Measurements from ENCODE around the gene CDKL4.
A peak's percentile ranks its signal among the peaks of the same experiment; 100 is the strongest.

The CDKL4 gene

DNA sequence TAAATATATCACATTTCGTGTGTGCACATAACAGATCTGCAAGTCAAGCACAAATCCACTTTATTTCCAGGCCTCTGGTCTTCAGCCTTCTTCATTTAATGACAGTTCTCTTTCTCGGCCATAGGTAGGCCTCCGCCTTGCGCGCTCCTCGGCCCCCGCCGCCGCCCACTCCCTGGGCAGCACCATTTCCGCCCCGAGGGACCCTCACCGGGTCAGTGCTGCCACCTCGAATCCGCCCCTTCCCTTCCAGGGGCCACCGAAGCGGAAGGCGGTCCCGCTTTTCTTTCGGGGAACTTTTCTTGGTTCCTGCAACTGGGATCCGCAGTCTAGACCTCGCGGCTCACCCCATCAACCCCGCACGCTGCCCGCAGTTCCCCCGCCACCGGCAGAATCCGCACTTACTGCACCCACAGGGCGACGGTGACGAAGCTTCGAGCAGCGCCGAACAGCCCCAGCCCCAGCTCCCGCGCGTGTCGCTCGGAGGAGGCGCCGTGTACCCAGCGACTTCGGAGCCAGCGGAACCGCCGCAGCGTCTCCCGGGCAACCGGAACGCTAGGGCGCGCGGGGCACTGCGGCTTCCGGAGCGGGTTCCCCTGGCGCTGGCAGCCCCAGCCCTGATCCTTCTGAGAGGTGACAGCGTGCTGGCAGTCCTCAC, at the start of gene CDKL4:
Gene CDKL4, minus strand, starts transcription at position 502 of the 655 bp plus-strand sequence.
- Mint-ChIP-seq H3K4me1 (peaks cover 20% of the 10 kb centered on the region), H3K4me3 (peak within 1 kb of the TSS; percentile 78 to 79), H3K27me3 (no peaks in the 10 kb centered on the region), H3K9me3 (no peaks in the 10 kb centered on the region), H3K27ac (peak within 1 kb of the TSS in 1 of 2 donors; percentile 93)
- DNase-seq (peak; percentile 25 to 54), ATAC-seq (peak; percentile 88)

DNA sequence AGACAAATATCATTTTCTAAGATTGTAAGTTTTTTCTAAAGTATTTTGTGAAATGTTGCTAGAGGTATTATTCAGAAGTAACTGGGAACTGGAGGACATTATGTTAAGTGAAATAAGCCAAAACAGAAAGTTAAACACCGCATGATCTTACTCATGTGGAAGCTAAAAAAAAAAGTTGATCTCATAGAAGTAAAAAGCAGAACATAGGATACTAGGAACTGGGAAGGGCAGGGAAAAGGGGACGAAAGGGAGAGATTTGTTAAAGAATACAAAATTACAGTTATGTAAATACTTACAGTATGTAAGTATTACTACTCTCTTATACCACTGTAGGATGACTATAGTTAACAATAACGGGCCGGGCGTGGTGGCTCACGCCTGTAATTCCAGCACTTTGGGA, 46.7 kb upstream of the CDKL4 start:
- Mint-ChIP-seq H3K4me3 (no peak overlapping the region), H3K27ac (no peak overlapping the region), H3K9me3 (no peaks in the 10 kb centered on the region), H3K27me3 (no peaks in the 10 kb centered on the region), H3K4me1 (no peaks in the 10 kb centered on the region)
- DNase-seq (no peak), ATAC-seq (no peak)

DNA sequence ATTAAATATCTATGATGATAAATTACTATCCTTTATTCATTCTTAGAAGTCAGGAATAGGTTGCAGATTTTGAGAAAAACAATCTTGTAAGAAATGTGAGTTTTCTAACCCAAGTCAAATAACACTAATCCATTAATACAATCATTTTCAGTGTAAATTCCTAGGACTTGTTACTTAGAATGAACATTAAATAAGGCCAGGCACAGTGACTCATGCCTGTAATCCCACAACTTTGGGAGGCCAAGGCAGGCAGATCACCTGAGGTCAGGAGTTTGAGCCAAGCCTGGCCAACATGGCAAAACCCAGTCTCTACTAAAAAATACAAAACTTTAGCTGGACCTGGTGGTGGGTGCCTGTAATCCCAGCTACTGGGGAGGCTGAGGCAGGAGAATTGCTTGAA, 45.8 kb upstream of the CDKL4 start:
- ATAC-seq (no peak), DNase-seq (no peak)
- H3K27ac Mint-ChIP-seq: no peak overlapping the region
- no peaks in the 10 kb centered on the region for H3K4me1 Mint-ChIP-seq
- no peaks in the 10 kb centered on the region for H3K9me3 Mint-ChIP-seq
- no peak overlapping the region for H3K4me3 Mint-ChIP-seq
- no peaks in the 10 kb centered on the region for H3K27me3 Mint-ChIP-seq

GRCh38 chr2:39283561-39283960, 39.8 kb upstream of the CDKL4 start:
- no peak for ATAC-seq
- H3K27me3 Mint-ChIP-seq: no peaks in the 10 kb centered on the region
- H3K9me3 Mint-ChIP-seq: no peaks in the 10 kb centered on the region
- no peak overlapping the region for H3K27ac Mint-ChIP-seq
- no peak for DNase-seq
- no peaks in the 10 kb centered on the region for H3K4me1 Mint-ChIP-seq
- no peak overlapping the region for H3K4me3 Mint-ChIP-seq

DNA sequence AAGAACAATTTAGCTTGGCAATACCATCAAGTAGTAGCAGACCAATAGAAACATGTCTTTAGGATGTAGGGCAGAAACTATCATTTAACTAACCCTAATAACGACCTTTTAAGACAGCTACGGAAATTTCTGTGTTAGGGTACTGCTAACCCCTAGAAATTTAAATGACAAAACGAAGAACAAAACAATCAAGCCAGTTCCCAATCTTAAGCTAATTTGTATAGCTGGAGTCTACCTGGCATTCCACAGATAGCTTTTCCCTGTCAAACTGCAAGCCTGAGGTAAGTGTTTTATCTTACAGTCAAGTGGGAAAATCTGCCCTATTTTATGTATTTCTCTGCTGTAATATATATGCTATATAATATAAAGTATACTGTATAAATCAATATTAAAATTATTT, 37.6 kb upstream of the CDKL4 start:
- no peaks in the 10 kb centered on the region for H3K4me1 Mint-ChIP-seq
- ATAC-seq (no peak), DNase-seq (no peak)
- H3K27me3 Mint-ChIP-seq: no peaks in the 10 kb centered on the region
- H3K9me3 Mint-ChIP-seq: no peaks in the 10 kb centered on the region
- no peak overlapping the region for H3K27ac Mint-ChIP-seq
- no peak overlapping the region for H3K4me3 Mint-ChIP-seq

DNA sequence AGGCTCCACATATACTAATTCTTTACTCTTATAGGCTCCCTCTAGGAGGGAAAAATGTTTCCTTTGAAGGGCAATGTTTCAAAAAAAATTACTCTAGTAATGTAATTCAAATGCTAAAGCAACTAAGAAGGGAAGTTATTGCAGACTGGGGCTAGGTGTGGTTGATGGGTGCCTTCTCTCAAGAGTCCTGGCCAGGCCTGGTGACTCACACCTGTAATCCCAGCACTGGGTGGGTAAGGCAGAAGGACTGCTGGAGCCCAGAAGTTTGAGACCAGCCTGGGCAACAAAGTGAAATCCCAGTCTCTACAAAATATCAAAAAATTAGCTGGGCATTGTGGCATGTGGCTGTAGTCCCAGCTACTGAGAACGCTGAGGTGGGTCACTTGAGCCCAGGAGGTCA, 31.2 kb upstream of the CDKL4 start:
- Mint-ChIP-seq H3K4me3 (no peak overlapping the region), H3K4me1 (no peaks in the 10 kb centered on the region)
- no peak for ATAC-seq

GRCh38 chr2:39269941-39270340, 26.2 kb upstream of the CDKL4 start:
- Mint-ChIP-seq H3K4me3 (no peak overlapping the region), H3K27me3 (no peaks in the 10 kb centered on the region), H3K27ac (no peak overlapping the region), H3K4me1 (peaks cover 18% of the 10 kb centered on the region), H3K9me3 (no peaks in the 10 kb centered on the region)
- ATAC-seq: no peak
- no peak for DNase-seq

More for the DNA sequence above, 31.2 kb upstream of the CDKL4 start:
- DNase-seq: no peak
- Mint-ChIP-seq H3K27ac (no peak overlapping the region), H3K9me3 (no peaks in the 10 kb centered on the region), H3K27me3 (no peaks in the 10 kb centered on the region)

GRCh38 chr2:39266916-39267434, 23.2 kb upstream of the CDKL4 start:
- no peak overlapping the region for H3K27ac Mint-ChIP-seq

GRCh38 chr2:39266139-39266805, 22.5 kb upstream of the CDKL4 start:
- Mint-ChIP-seq H3K4me1 (peaks cover 30% of the 10 kb centered on the region), H3K27ac (peak overlapping the region in 1 of 2 donors; percentile 21), H3K9me3 (no peaks in the 10 kb centered on the region), H3K27me3 (no peaks in the 10 kb centered on the region), H3K4me3 (peak overlapping the region in 1 of 2 donors; percentile 18)
- peak; percentile 90 for ATAC-seq
- peak in 1 of 2 donors; percentile 40 for DNase-seq

More at GRCh38 chr2:39266916-39267434, 23.2 kb upstream of the CDKL4 start:
- ATAC-seq (no peak), DNase-seq (no peak)
- Mint-ChIP-seq H3K27me3 (no peaks in the 10 kb centered on the region), H3K9me3 (no peaks in the 10 kb centered on the region), H3K4me3 (no peak overlapping the region), H3K4me1 (peaks cover 30% of the 10 kb centered on the region)

- peak overlapping the region in 1 of 2 donors; percentile 77 for H3K27ac Mint-ChIP-seq
These were observed 21.5 kb upstream of the CDKL4 start for GRCh38 chr2:39265315-39265714.

DNA sequence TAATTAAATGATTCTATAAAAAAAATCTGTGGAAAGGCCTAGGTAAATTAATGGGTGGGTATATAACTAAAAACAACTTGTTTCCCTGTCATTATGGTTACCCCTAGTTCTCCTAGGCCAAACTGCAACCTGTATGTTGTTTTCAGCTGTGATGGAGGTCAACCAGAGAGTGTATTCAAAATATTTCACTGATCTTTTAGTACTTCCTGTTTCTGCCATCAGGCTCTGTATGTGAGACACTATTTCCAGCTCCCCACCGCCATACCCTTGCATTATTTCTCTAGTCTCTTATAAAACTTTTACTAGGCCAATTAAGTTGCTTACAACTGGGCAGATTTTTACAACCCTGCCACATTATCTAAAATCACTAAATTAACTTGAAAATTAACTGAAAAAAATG, 21.0 kb upstream of the CDKL4 start:
- peaks cover 30% of the 10 kb centered on the region for H3K4me1 Mint-ChIP-seq
- ATAC-seq: no peak
- H3K27ac Mint-ChIP-seq: no peak overlapping the region
- H3K9me3 Mint-ChIP-seq: no peaks in the 10 kb centered on the region
- no peak for DNase-seq
- H3K27me3 Mint-ChIP-seq: no peaks in the 10 kb centered on the region
- no peak overlapping the region for H3K4me3 Mint-ChIP-seq

More at GRCh38 chr2:39265315-39265714, 21.5 kb upstream of the CDKL4 start:
- ATAC-seq (no peak), DNase-seq (no peak)
- H3K4me1 Mint-ChIP-seq: peaks cover 30% of the 10 kb centered on the region
- peak overlapping the region; percentile 42 to 54 for H3K4me3 Mint-ChIP-seq
- H3K9me3 Mint-ChIP-seq: no peaks in the 10 kb centered on the region
- H3K27me3 Mint-ChIP-seq: no peaks in the 10 kb centered on the region

DNA sequence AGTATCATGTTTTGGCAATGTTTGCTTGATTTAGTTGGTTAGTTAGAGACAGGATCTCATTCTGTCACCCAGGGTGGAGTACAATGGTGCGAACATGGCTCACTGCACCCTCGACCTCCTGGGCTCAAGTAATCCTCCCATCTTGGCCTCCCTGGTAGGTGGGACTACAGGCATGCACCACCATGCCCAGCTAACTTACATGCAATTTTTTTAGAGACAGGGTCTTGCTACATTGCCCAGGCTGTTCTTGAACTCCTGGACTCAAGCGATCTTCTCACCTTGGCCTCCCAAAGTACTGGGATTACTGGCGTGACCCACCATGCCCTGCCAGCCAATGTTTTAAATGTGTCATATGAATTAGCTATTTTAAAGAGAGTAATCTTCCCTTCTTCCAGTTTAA, 16.3 kb upstream of the CDKL4 start:
- Mint-ChIP-seq H3K9me3 (no peaks in the 10 kb centered on the region), H3K4me1 (peaks cover 14% of the 10 kb centered on the region), H3K27ac (no peak overlapping the region), H3K4me3 (no peak overlapping the region), H3K27me3 (no peaks in the 10 kb centered on the region)
- no peak for ATAC-seq
- no peak for DNase-seq

DNA sequence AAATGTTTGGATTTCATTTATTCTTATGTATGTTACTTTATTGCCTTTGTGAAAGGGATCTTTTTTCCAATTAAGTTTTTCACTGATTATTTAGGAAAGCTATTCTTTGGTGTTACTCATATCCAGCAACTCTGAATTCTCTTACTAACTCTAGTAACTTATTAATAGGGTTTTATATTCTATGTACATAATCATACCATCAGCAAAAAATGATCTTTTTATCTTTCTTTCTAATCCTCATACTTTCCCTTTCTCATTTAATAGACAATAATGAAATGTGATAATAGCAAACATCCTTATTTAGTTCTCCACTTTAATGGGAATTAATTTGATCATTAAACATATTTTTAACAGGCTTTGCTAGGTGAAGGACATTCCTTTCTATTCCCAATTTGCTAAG, 12.3 kb upstream of the CDKL4 start:
- Mint-ChIP-seq H3K9me3 (peaks cover 5 to 7% of the 10 kb centered on the region in 2 donors), H3K27ac (no peak overlapping the region), H3K4me3 (no peak overlapping the region), H3K4me1 (no peaks in the 10 kb centered on the region), H3K27me3 (no peaks in the 10 kb centered on the region)
- no peak for ATAC-seq
- DNase-seq: no peak

DNA sequence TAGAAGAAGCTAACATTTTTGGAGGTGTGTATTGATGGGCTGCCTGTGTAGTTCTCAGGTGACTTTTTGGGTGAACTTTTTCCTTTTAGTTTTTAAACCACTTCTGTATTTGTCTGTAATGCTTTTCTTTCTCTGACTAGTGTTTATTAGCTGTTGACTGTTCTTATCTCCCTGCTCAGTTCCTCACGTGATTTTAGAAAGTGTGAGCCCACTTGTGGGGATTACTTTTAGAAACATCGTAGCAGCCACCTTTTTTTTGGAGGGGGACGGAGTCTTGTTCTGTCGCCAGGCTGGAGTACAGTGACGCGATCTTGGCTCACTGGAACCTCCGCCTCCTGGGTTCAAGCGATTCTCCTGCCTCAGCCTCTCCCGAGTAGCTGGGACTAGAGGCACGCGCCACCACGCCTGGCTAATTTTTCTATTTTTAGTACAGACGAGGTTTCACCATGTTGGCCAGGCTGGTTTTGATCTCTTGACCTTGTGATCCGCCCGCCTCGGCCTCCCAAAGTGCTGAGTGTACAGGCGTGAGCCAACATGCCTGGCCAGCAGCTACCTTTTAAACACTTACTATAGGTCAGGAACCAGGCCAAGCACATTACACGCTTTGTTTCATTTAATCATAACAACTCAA, 9.2 kb upstream of the CDKL4 start:
- H3K4me1 Mint-ChIP-seq: no peaks in the 10 kb centered on the region
- H3K9me3 Mint-ChIP-seq: peaks cover 5 to 8% of the 10 kb centered on the region in 2 donors
- H3K27ac Mint-ChIP-seq: no peak overlapping the region
- no peaks in the 10 kb centered on the region for H3K27me3 Mint-ChIP-seq
- ATAC-seq: no peak
- DNase-seq: no peak
- H3K4me3 Mint-ChIP-seq: no peak overlapping the region

GRCh38 chr2:39247512-39248043, 3.8 kb upstream of the CDKL4 start:
- Mint-ChIP-seq H3K4me3 (no peak overlapping the region), H3K4me1 (peaks cover 20% of the 10 kb centered on the region), H3K27ac (no peak overlapping the region), H3K9me3 (peaks cover 5 to 8% of the 10 kb centered on the region in 2 donors), H3K27me3 (no peaks in the 10 kb centered on the region)
- ATAC-seq (no peak), DNase-seq (no peak)
